Glutamatergic neuron (in vitro differentiated cells): ENCODE data around the gene CACNG8. TPM values are rescaled to one million over a fixed set of nuclear protein-coding genes. Genes with fewer than 3 reads are reported as not detected.
"Not testable (repeated sequence)": the region's sequence is repeated elsewhere in the genome, so short reads cannot be mapped to it uniquely, and the experiment has no call there.

Experiments
- DNase-seq: peaks from one replicate; pipeline ENCODE4 v3.0.0; 2022
- H3K27ac Mint-ChIP-seq: one replicate; pipeline ENCODE4 v1.8.0; 2020; ENCODE audit warnings: mild to moderate bottlenecking, mixed read lengths, inconsistent platforms; ENCODE audit not compliant: unreplicated experiment
- H3K27me3 Mint-ChIP-seq: one replicate; pipeline ENCODE4 v1.8.0; 2020; ENCODE audit warnings: mild to moderate bottlenecking, moderate library complexity, mixed read lengths, inconsistent platforms; ENCODE audit not compliant: unreplicated experiment
- H3K36me3 Mint-ChIP-seq: one replicate; pipeline ENCODE4 v1.8.0; 2020; ENCODE audit warnings: mild to moderate bottlenecking, mixed read lengths, inconsistent platforms; ENCODE audit not compliant: unreplicated experiment
- H3K4me1 Mint-ChIP-seq: one replicate; pipeline ENCODE4 v1.8.0; 2020; ENCODE audit warnings: mild to moderate bottlenecking, low read depth, mixed read lengths, inconsistent platforms; ENCODE audit not compliant: unreplicated experiment
- H3K4me3 Mint-ChIP-seq: one replicate; pipeline ENCODE4 v1.8.0; 2020; ENCODE audit warnings: mild to moderate bottlenecking, mixed read lengths, inconsistent platforms; ENCODE audit not compliant: unreplicated experiment
- H3K9me3 Mint-ChIP-seq: one replicate; pipeline ENCODE4 v1.8.0; 2020; ENCODE audit warnings: mild to moderate bottlenecking, moderate library complexity, mixed read lengths, inconsistent platforms; ENCODE audit not compliant: unreplicated experiment
- CTCF ChIP-seq: fragments of 200-600 bp; sonication (generic); IDR thresholded peaks from one replicate; pipeline ENCODE4 v1.5.0; 2021; ENCODE audit not compliant: partially characterized antibody, unreplicated experiment
- total RNA-seq: library from RNA; stranded (reverse); fragmentation: NEBNext Ultra II Directional; extraction: Animal tissue kit (Norgen Biotek cat#: 25700); gene quantifications from one replicate; pipeline ENCODE4 v1.2.1, GENCODE V29; 2021; ENCODE audit not compliant: unreplicated experiment

The CACNG8 gene
- total RNA-seq, 1 donor from 2014 or later: 4.3 TPM

GRCh38 chr19:53945998-53946397 is 16.7 kb upstream of the CACNG8 start:
- no peak for TF ChIP-seq CTCF
- H3K27ac Mint-ChIP-seq: no peak overlapping the region
- peaks cover 6% of the 10 kb centered on the region for H3K4me1 Mint-ChIP-seq
- peaks cover 4% of the 10 kb centered on the region for H3K9me3 Mint-ChIP-seq
- H3K36me3 Mint-ChIP-seq: peaks cover 4% of the 10 kb centered on the region
- H3K4me3 Mint-ChIP-seq: no peak overlapping the region
- DNase-seq: no peak
- peaks cover 4% of the 10 kb centered on the region for H3K27me3 Mint-ChIP-seq

- no peak for DNase-seq
- H3K4me1 Mint-ChIP-seq: peaks cover 6% of the 10 kb centered on the region
- H3K36me3 Mint-ChIP-seq: peaks cover 4% of the 10 kb centered on the region
- TF ChIP-seq CTCF: no peak
- peaks cover 4% of the 10 kb centered on the region for H3K9me3 Mint-ChIP-seq
- H3K4me3 Mint-ChIP-seq: no peak overlapping the region
- no peak overlapping the region for H3K27ac Mint-ChIP-seq
- peaks cover 4% of the 10 kb centered on the region for H3K27me3 Mint-ChIP-seq
Measured at GRCh38 chr19:53947624-53948023, 15.1 kb upstream of the CACNG8 start.

GRCh38 chr19:53948611-53949010 is 14.1 kb upstream of the CACNG8 start:
- H3K36me3 Mint-ChIP-seq, H3K4me3 Mint-ChIP-seq, H3K27ac Mint-ChIP-seq, DNase-seq, H3K4me1 Mint-ChIP-seq, H3K9me3 Mint-ChIP-seq, H3K27me3 Mint-ChIP-seq: not testable (repeated sequence)

- no peak for DNase-seq
- H3K36me3 Mint-ChIP-seq: no peaks in the 10 kb centered on the region
- TF ChIP-seq CTCF: no peak
- no peak overlapping the region for H3K4me3 Mint-ChIP-seq
- H3K27me3 Mint-ChIP-seq: peaks cover 4% of the 10 kb centered on the region
- H3K9me3 Mint-ChIP-seq: no peaks in the 10 kb centered on the region
- no peak overlapping the region for H3K27ac Mint-ChIP-seq
- no peaks in the 10 kb centered on the region for H3K4me1 Mint-ChIP-seq
Measured at GRCh38 chr19:53951436-53951835, 11.3 kb upstream of the CACNG8 start.

GRCh38 chr19:53951947-53952346 is 10.8 kb upstream of the CACNG8 start:
- Mint-ChIP-seq H3K27ac (no peak overlapping the region), H3K9me3 (no peaks in the 10 kb centered on the region), H3K4me1 (no peaks in the 10 kb centered on the region), H3K27me3 (peaks cover 4% of the 10 kb centered on the region), H3K4me3 (no peak overlapping the region), H3K36me3 (no peaks in the 10 kb centered on the region)
- DNase-seq: no peak
- no peak for TF ChIP-seq CTCF

- TF ChIP-seq CTCF: no peak
- Mint-ChIP-seq H3K27ac (no peak overlapping the region), H3K27me3 (peaks cover 4% of the 10 kb centered on the region)
Measured at GRCh38 chr19:53953383-53953782, 9.4 kb upstream of the CACNG8 start.

More at GRCh38 chr19:53953383-53953782, 9.4 kb upstream of the CACNG8 start:
- peaks cover 4% of the 10 kb centered on the region for H3K4me1 Mint-ChIP-seq
- no peak overlapping the region for H3K4me3 Mint-ChIP-seq
- H3K9me3 Mint-ChIP-seq: no peaks in the 10 kb centered on the region
- DNase-seq: no peak
- H3K36me3 Mint-ChIP-seq: no peaks in the 10 kb centered on the region
